Fibroblast of peridontal ligament (primary cell): Measurements from ENCODE around the gene DLGAP1.
"Not testable (repeated sequence)": the region's sequence is repeated elsewhere in the genome, so short reads cannot be mapped to it uniquely, and the experiment has no call there.

Source experiments
- DNase-seq: peaks from one replicate; pipeline ENCODE4 v3.0.0-alpha.2; 2010; ENCODE audit errors: extremely low read depth

DLGAP1 gene

GRCh38 chr18:3625742-3626091, 829.4 kb downstream of the DLGAP1 start:
- DNase-seq: no peak

- peak; percentile 96 for DNase-seq
Observed at GRCh38 chr18:3624935-3625741, 830.0 kb downstream of the DLGAP1 start.

DNA sequence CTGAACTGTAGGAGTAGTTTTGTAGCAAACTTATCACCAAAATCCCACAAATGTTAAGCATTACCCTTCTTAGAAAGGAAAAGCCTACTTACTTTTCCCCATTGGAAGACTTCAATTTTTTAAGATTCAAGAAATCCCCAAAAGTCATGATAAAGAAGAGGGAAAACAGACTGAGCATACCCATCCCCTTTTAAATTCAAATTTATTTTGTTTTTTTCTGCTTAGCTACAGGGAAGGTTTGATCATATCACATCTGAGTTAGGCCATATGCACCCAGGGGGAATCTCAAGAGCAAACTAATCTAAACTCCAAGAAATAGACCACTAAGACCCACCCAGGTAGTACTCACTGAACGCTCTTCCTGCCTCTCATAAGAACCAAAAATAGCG, 830.6 kb downstream of the DLGAP1 start:
- no peak for DNase-seq

DNA sequence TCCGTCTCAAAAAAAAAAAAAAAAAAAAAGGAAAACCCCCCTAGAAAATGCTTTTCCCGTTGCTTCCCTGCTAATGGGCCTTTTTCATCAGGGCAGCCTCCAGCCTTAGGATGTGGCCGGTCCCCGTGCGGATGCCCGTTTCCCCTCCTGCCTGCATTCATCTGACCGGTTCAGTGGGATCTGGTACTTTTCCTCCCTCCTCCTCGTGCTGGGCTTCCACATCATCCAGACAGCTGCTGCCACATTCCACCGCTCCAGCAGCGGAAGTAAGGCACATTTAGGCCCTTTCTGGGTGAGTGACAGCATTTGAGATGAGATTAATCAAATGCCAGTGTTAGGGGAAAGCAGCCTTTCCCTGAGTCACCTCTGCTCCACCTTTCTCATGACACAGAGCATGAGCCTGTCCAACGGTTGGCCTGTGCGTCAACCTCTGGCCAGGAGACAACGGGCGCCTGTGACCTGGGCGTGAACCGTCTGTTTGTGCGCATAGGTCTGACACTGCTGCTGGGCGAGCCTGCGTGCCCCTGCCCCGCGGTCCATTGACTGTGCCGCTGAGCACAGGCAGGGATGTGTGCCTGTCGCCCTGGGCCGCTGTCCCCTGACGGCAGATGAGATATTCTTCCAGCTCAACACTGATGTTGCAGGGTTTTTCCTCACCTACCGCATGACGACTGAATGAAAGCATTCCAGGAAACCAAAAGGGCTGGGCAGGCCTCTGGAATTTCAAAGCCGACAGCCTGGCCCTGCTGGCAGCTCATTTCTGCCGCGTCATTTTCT, 831.1 kb downstream of the DLGAP1 start:
- peak; percentile 98 for DNase-seq

GRCh38 chr18:3620146-3621119, 834.7 kb downstream of the DLGAP1 start:
- DNase-seq: no peak

DNA sequence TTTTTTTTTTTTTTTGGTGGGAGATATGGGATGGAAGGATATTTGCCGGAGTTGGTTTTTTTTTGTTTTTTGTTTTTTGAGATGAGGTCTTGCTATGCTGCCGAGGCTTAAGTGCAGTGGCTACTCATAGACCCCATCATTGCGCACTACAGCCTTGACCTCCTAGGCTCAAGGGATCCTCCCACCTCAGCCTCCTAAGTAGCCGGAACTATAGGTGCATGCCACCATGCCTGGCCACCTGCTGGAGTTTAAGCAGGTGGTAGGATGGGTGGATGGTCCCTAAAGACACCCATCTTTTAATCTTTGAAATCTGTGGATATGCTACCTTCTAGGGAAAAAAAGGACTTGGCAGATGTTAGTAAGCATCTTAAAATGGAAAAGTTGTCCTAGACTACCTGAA, 835.4 kb downstream of the DLGAP1 start:
- DNase-seq: no peak

DNA sequence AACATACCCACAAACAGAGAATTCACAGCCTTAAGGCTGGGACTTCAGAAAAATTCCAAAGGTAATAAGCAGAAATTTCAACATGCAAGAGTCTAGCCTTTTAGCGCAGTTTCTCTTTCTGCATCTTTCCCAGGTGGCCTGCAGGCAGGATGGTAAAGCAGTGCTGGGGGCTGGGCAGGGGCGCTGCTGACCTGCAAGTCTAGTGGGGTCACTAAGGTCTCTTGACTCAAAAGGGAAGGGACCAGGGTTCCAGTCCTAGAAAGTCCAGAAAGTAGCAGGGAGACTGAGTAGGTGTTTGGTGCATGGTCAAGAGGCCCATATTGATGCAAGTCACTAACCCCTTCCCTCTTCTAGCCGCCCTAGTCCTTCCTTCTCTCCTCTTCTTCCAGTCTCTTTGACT, 835.9 kb downstream of the DLGAP1 start:
- no peak for DNase-seq

DNA sequence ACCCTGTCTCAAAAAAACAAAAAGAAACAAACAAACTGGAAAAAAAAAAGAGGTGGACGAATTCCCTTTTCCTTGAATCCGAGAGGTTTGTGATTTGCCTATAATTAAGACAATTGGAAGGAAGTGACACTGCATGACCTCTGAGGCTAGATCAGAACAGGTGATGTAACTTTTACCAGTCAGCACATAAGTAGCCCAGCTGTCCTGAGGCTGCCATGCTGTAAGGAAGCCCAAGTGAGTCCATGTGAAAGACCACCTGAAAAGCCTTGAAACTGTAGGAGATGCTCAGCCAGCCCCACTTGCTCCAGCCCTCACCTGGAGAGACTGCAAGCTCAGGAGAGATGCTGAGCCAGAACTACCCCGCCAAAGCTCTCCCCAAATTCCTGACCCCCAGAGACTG, 838.4 kb downstream of the DLGAP1 start:
- no peak for DNase-seq

DNA sequence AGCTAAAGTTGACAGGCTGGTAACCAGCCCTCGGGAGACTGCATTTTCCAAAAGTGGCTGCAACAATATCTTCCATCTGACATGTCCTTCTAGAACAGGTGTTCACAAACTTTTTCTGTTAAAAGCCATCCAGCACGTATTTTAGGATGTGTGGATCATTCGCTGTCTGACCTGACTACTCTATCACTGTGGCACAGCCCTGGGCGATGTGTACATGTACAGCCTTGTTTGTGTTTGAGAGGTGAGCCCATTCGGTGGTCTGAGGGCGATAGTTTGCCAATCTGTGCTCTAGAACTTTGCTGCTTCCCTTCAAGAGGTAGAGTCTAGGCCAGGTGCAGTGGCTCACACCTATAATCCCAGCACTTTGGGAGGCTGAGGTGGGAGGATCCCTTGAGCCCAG, 839.0 kb downstream of the DLGAP1 start:
- no peak for DNase-seq

GRCh38 chr18:3615374-3615985, 839.6 kb downstream of the DLGAP1 start:
- DNase-seq: no peak

DNA sequence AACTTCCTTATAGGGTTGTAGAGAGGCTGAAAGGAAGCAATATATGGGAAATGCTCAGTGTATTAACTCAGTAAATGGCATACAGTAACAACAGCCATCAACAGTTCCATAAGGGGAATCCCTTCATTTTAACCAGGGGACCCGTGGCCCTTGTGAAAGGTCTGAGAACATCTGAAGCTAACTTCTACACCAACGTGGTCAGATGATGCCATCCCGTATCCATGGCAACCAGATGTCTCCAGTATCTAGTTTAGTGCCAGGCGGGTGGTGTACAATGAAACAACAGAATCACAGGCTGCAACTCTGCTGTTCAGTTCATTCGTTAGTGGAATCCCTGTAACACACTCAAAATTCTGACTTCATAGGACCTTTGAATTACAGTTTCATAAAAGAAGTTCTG, 842.8 kb downstream of the DLGAP1 start:
- DNase-seq: peak; percentile 53

DNA sequence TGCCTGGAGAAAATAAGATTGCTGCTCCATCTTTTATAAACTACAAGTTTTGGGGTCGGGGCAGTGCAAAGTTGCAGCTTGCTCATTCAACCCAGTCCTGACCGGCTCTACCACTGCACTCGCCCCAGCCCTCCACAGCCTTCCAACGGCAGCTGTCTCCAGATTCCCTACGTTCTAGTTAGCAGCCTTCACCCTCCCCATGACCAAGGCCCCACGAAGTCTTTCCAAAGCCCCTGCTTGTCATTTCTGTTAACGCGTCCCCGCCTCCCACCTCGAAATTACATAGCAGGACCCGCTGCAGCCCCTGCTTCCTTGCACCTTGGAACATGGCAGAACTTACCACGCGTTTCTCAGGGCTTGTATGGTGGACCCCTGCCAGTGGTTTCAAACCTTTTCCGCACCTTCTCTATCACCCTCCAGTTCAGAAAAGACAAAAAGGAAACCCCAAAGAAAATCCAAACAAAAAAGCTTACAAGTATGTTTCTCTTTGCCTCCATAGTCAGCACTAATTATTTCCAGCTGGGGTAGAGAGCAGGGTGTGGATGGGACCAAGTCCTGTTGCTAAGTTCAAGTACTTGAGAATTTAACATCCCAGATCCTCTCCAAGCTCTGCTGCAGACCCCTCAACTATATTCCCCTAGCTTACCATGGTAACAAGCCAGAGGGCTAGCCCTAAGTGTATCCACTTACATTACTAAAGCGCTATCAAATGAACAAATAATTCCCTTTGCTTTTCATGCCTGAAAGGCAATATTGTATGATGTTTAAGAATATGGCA, 843.6 kb downstream of the DLGAP1 start:
- DNase-seq: peak; percentile 83

GRCh38 chr18:3610813-3611212, 844.3 kb downstream of the DLGAP1 start:
- peak; percentile 47 for DNase-seq

- no peak for DNase-seq
Observed at GRCh38 chr18:3610188-3610708, 844.9 kb downstream of the DLGAP1 start.

GRCh38 chr18:3608488-3608887, 846.6 kb downstream of the DLGAP1 start:
- no peak for DNase-seq

DNA sequence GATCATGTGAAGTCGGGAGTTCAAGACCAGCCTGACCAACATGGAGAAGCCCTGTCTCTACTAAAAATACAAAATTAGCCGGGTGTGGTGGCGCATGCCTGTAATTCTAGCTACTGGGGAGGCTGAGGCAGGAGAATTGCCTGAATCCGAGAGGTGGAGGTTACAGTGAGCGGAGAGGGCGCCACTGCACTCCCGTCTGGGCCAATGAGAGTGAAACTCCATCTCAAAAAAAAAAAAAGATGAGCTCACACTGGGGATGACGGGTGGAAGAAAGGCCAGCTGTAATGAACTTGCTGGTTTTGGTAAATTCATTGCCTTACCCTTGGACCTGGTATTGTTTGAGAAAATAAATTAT, 847.0 kb downstream of the DLGAP1 start:
- DNase-seq: not testable (repeated sequence)

GRCh38 chr18:3607309-3608098, 847.6 kb downstream of the DLGAP1 start:
- no peak for DNase-seq

- not testable (repeated sequence) for DNase-seq
Observed at GRCh38 chr18:3606863-3607262, 848.2 kb downstream of the DLGAP1 start.

GRCh38 chr18:3605954-3606443, 849.1 kb downstream of the DLGAP1 start:
- peak; percentile 78 for DNase-seq

DNA sequence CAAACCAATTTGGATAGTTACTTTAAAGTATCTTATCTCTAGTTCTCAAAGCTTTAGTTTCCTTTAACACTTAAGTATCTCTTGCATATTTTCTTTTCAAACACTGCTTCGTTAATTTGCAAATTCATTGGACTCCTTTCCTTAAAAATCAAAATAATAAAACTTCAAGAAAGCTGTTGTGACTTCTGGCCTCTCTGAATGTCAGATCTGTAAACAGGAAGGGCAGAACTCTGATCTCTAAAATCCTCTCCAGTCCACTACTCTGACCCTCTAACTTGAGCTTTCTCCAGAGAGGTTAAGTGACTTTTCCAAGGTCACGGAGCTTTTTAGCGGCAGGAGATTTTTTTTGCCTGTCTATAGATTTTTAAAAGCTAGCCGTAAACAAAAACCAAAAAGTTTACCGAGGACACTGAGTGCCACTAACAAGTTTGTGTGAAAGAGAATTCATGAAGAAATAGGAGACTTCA, 849.6 kb downstream of the DLGAP1 start:
- no peak for DNase-seq
